HG02981 (cell line): Measurements from ENCODE around the gene TMC1.

Source experiments
- ATAC-seq: cut with Tn5 transposase; IDR thresholded peaks from one replicate; pipeline ENCODE4 v1.9.1; 2021; ENCODE audit warnings: mild to moderate bottlenecking, moderate library complexity; ENCODE audit not compliant: unreplicated experiment

TMC1 gene

GRCh38 chr9:72600671-72601070, 79.3 kb downstream of the TMC1 start:
- ATAC-seq = no peak

GRCh38 chr9:72601615-72602014, 80.2 kb downstream of the TMC1 start:
- ATAC-seq = no peak

GRCh38 chr9:72612449-72612848, 91.0 kb downstream of the TMC1 start:
- no peak for ATAC-seq

- ATAC-seq = no peak
Measured at GRCh38 chr9:72614067-72614466, 92.7 kb downstream of the TMC1 start.

GRCh38 chr9:72615931-72616330, 94.5 kb downstream of the TMC1 start:
- ATAC-seq = no peak

GRCh38 chr9:72618811-72619210, 97.4 kb downstream of the TMC1 start:
- ATAC-seq = no peak

- ATAC-seq = no peak
Measured at GRCh38 chr9:72622186-72622585, 100.8 kb downstream of the TMC1 start.

- ATAC-seq = no peak
Measured at GRCh38 chr9:72623156-72623555, 101.7 kb downstream of the TMC1 start.

GRCh38 chr9:72627147-72627546, 105.7 kb downstream of the TMC1 start:
- no peak for ATAC-seq

- no peak for ATAC-seq
Measured at GRCh38 chr9:72627956-72628540, 106.6 kb downstream of the TMC1 start.

- ATAC-seq = no peak
Measured at GRCh38 chr9:72633966-72634365, 112.6 kb downstream of the TMC1 start.

GRCh38 chr9:72635197-72635596, 113.8 kb downstream of the TMC1 start:
- ATAC-seq = peak; percentile 99

- ATAC-seq = no peak
Measured at GRCh38 chr9:72636621-72637020, 115.2 kb downstream of the TMC1 start.

GRCh38 chr9:72643651-72644050, 122.2 kb downstream of the TMC1 start:
- no peak for ATAC-seq

GRCh38 chr9:72646061-72646460, 124.7 kb downstream of the TMC1 start:
- no peak for ATAC-seq

- no peak for ATAC-seq
Measured at GRCh38 chr9:72648324-72649126, 127.1 kb downstream of the TMC1 start.

GRCh38 chr9:72649127-72649442, 127.7 kb downstream of the TMC1 start:
- ATAC-seq = no peak

GRCh38 chr9:72650206-72650605, 128.8 kb downstream of the TMC1 start:
- ATAC-seq = no peak

GRCh38 chr9:72656021-72656420, 134.6 kb downstream of the TMC1 start:
- no peak for ATAC-seq

GRCh38 chr9:72657023-72657422, 135.6 kb downstream of the TMC1 start:
- no peak for ATAC-seq

- ATAC-seq = no peak
Measured at GRCh38 chr9:72658703-72659102, 137.3 kb downstream of the TMC1 start.

- no peak for ATAC-seq
Measured at GRCh38 chr9:72661401-72662135, 140.2 kb downstream of the TMC1 start.
